Fibroblast of lung (primary cell): ENCODE data around the gene SCAPER.

Experiments
- CTCF ChIP-seq, 2 donors: IDR thresholded peaks in 1 of 2; conservative IDR thresholded peaks in 1 of 2; 1 replicate in 1 of 2; 2 replicates in 1 of 2; pipeline ENCODE4 v1.5.1; 2011 to 2012; ENCODE audit warnings: low read length in 2 of 2, control low read depth in 1 of 2, inconsistent platforms in 1 of 2, low read depth in 1 of 2, mild to moderate bottlenecking in 1 of 2
- EZH2 ChIP-seq: IDR thresholded peaks from 2 replicates; pipeline ENCODE4 v1.5.1; 2012; ENCODE audit warnings: low read length, control low read depth, mild to moderate bottlenecking; ENCODE audit errors: missing control alignments

GRCh38 chr15:76378691-76379090 is 526.4 kb downstream of the SCAPER start:
- TF ChIP-seq CTCF (conservative IDR thresholded peaks at IDR 0.05 in 1 of 2, IDR thresholded peaks at IDR 0.05 in 1 of 2; ENCODE audit: low read depth in 1 of 2, low read length in 2 of 2): no peak
- no peak for TF ChIP-seq EZH2
